Loucy (cell line): ENCODE data around the gene SLC23A3.

Experiments
- CTCF ChIP-seq: fragments of 200-600 bp; sonication (generic); conservative IDR thresholded peaks from 2 replicates; pipeline ENCODE4 v1.5.1; 2014; ENCODE audit warnings: mild to moderate bottlenecking, antibody characterized with exemption, low read length
- EZH2phosphoT487 ChIP-seq: fragments of 200-600 bp; IDR thresholded peaks from 2 replicates; pipeline ENCODE4 v1.6.1; 2018; ENCODE audit warnings: antibody characterized with exemption, mild to moderate bottlenecking, moderate library complexity, borderline replicate concordance

- no peak for TF ChIP-seq CTCF
- TF ChIP-seq EZH2phosphoT487: no peak
Observed at GRCh38 chr2:219122202-219122980, 47.4 kb downstream of the SLC23A3 start.
